Loucy (cell line): ENCODE measurements around the gene R3HDM1.
"Not testable (repeated sequence)": the region's sequence is repeated elsewhere in the genome, so short reads cannot be mapped to it uniquely, and the experiment has no call there.

Experiments
- CTCF ChIP-seq: fragments of 200-600 bp; sonication (generic); conservative IDR thresholded peaks from 2 replicates; pipeline ENCODE4 v1.5.1; 2014; ENCODE audit warnings: mild to moderate bottlenecking, antibody characterized with exemption, low read length
- EZH2phosphoT487 ChIP-seq: fragments of 200-600 bp; IDR thresholded peaks from 2 replicates; pipeline ENCODE4 v1.6.1; 2018; ENCODE audit warnings: antibody characterized with exemption, mild to moderate bottlenecking, moderate library complexity, borderline replicate concordance

- not testable (repeated sequence) for TF ChIP-seq CTCF, EZH2phosphoT487
These were observed 183.8 kb downstream of the R3HDM1 start for GRCh38 chr2:135715086-135715485.
